GM19023 (cell line): ENCODE data around the gene ZBTB43.
"Not testable (repeated sequence)": the region's sequence is repeated elsewhere in the genome, so short reads cannot be mapped to it uniquely, and the experiment has no call there.

Experiments
- ATAC-seq: cut with Tn5 transposase; IDR thresholded peaks from one replicate; pipeline ENCODE4 v1.9.1; 2021; ENCODE audit warnings: mild to moderate bottlenecking, moderate library complexity; ENCODE audit not compliant: unreplicated experiment

ZBTB43 gene, protein sequence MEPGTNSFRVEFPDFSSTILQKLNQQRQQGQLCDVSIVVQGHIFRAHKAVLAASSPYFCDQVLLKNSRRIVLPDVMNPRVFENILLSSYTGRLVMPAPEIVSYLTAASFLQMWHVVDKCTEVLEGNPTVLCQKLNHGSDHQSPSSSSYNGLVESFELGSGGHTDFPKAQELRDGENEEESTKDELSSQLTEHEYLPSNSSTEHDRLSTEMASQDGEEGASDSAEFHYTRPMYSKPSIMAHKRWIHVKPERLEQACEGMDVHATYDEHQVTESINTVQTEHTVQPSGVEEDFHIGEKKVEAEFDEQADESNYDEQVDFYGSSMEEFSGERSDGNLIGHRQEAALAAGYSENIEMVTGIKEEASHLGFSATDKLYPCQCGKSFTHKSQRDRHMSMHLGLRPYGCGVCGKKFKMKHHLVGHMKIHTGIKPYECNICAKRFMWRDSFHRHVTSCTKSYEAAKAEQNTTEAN

DNA sequence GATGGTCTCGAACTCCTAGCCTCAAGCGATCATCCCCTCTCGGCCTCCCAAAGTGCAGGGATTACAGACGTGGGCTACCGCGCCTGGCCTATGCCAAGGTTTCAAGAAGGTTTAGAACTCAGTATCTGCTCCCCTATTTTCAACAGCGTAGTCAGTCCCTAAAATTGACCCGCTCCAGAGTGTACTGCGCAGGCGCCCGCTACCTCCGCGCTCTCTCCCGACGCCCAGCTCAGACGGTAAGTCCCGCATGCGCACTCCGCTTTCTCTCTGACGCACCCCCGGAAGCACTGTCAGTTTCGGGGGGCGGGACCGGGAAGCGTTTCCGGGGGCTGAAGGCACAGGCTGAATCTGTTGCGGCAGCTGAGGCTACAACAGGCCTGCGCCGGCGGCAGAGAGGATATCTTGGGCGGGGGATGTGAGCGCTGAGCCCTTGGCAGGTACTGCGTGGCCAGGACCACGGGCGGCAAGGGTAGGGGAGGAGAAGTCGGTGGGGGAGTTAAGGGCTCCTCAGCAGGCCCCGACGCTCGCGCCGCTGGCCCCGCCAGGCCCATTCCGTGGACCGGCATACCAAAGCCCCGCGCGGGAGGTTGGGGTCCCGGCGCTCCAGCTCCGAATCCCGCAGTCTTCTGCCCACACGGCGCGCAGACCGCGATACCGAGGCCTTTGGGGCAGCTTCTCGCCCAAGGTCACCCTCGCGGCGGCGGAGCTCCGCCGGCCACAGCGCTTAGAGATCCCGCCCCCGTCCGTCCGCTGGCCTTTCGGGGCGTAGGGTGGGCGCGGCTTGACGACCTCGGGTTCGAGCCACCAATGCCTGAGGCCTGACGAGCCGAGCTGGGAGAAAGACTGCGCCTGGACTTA lies at the start of gene ZBTB43:
Gene ZBTB43 (plus strand): TSS at position 345 of the 858 bp plus-strand sequence. CDS start 27,470 bp downstream, outside the sequence.
- peak; percentile 75 for ATAC-seq

DNA sequence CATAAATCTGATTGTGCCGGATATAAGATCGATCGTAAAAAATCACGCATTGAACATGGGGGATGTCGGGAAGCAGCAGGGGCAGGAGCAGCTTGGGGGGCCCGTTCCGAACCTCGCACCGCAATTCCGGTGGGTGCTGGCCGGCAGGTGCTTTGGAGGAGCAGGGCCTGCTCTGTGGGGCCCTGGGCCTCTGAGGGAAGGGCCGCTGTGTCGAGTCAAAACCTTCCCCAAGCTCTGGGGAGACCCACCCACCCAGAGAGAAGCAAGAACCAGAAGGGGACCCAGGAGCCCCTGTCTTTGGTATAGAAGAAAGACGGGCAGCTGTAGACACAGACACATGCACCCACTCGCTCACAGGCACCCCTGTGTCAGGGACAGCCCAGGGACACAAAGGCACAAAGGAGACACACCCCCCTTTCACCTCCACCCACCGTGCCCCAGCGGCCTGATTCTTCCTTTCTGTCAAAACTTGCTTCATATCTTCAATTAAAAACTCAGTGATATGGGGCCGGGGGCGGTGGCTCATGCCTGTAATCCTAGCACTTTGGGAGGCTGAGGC lies 49.4 kb upstream of the ZBTB43 start:
- no peak for ATAC-seq

DNA sequence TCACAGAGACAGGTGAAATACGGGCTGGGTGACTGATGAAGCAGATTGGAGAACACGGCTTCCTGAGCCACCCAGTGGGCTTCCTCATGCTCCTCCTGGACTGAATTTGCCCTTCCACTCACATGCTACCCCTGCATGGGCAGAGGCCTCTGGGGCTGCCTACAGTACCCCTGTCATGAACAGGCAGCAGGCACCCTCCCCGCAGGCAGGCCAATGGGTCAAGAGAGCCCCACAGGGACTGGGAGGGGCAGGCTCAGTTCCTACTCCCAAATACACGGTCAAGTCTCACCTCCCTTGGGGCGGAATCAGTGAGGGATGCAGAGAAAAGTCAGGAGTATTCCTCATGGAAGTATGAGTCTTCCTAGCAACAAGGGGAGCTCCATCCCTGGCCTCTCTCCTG lies 48.6 kb upstream of the ZBTB43 start:
- ATAC-seq = no peak

DNA sequence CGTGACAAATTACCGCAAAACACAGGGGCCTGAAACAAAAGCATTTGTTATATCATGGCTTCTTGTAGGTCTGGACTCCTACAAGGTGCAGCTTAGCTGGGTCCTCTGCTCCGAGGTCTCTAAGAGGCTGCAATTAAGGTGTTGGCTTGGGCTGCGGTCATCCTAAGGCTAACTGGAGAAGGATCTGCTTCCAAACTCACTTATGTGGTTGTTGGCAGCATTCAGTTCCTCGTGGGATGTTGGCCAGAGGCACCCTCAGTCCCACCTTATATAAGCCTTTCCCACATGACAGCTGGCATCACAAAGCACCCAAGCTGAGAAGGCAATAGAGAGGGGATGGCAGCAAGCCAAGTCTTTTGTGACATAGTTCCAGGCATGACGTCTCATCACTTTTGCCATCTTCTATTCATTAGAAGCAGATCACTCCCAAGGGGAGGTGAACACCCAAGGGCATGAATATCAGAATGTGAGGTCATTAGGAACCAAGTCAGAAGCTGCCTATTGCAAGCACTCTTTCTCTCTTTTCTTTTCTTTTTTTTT lies 47.9 kb upstream of the ZBTB43 start:
- ATAC-seq = no peak

DNA sequence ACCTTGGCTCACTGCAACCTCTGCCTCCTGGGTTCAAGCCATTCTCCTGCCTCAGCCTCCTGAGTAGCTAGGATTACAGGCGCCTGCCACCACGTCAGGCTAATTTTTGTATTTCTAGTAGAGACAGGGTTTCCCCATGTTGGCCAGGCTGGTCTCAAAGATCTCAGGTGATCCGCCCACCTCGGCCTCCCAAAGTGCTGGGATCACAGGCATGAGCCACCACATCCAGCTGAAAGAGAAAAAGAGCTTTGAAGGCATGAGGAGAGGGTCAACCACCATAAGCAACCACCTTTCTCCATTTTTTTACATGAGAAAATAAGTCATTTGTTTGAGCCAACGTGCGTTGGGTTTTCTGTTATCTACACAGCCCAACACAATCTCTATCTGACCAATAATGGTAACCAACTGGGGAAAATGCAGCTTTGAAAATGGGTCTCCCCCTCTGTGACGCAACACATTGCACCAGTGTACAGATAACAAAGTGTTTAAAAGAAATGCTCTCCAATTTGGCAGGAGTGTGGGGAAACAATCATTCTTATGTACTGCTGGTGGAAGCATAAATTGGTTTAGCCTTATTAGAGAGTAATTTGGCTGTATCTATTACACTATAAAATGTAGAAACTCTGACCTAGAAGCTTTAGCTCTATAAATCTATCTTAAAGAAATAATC lies 45.8 kb upstream of the ZBTB43 start:
- no peak for ATAC-seq

DNA sequence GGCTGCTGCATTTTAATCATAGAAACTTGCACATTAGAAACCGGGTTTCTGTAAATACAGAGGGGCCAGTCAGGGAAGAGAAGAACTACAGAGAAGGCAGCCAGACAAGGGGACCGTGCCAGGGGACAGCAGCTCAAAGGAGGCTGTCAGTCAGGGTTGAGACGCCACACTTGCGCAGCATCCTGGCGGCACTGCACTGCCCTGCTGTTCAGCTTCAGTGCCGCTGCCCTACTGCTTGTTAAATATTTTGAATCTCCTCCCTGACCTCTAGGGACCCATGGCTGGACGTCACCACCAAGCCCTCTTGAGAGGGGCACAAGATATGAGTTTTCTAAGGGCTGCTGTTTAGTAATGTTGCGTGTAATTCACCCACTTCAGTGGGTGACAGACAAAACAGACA lies 43.6 kb upstream of the ZBTB43 start:
- no peak for ATAC-seq

DNA sequence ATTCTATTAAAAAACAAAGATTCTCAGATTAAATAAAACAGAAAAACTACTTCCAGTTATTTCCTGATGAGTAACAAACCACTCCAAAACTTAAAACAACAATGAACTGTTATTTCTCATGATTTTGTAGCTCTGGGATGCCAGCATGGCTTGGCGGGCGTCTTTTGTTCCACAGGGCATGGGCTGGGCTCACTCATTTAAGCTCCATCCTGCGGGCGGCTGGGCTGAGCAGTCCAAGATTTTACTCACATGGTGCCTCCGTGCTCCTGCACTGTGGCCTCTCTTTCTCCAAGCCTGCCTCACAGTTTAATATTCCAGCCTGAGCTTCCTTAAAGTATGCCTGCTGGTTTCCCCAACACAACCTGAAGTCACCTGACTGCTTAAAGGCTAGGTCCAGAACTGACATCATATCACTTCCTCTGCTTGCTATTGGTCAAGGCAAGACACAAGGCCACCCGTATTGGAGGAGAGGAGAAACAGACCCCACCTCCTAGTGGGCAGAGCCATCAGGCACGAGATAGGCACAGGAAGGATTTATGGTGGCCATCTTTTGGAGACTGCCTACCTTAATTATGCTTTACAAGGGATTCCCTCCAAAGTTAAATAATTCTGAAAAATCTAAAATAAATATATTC lies 41.6 kb upstream of the ZBTB43 start:
- ATAC-seq = no peak

DNA sequence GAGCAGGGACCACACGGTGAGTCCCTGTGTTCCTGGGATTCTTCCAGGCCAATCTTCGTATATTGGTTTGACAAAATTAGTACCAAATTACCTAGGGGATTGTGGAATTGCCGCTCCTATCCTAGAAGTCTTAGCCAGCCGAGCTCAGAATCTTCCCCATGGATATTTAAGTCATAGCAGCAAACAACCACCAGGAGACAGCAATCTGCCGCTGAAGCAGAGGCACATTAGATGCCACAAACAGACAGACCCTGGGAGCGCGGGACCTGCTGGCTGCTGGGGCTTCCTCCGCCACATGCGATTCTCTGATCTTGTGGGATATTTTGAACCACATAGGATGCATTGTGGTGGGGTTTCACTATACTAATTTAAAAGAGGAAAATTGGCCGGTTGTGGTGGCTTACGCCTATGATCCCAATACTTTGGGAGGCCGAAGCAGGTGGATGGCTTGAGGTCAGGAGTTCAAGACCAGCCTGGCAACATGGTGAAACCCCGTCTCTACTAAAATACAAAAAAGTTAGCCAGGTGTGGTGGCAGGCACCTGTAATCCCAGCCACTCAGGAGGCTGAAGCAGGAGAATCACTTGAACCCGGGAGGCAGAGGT lies 31.7 kb upstream of the ZBTB43 start:
- no peak for ATAC-seq

DNA sequence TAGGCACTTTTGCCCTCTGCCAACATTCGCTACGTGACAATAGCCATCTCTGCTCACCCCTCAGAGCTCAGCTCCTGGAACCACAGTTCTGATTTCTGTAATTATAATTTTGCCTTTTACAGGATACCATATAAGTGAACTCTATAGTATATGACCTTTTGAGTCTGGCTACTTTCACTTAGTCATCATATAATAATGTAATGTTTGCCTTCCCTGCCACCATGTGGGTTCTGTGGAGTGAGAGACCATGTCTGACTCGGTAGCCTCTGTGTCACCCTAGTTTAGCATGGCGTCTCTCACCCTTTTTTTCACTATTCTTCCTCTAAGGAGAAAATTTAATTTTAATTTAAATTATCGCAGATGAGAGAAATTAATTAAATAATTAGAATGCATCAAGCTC lies 28.9 kb upstream of the ZBTB43 start:
- ATAC-seq = no peak

DNA sequence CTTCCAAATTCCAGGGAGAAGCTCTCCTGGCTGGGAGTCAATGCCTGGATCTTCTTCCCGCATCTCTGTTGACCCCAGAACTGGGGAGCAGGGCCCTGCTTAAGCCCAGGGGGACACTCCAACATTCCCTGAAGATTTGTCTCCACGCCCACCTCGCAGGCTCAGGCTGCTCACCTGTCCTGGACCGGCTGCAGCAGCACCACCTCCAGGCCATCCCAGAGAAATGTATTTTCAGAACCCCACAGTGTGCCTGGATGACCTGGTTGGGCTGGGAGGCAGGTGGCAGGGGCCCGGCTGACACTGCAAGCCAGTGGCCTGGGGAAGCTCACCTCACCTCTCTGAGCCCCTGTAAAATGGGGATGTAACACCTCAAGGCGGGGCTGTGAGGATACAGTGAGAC lies 27.1 kb upstream of the ZBTB43 start:
- ATAC-seq = no peak

DNA sequence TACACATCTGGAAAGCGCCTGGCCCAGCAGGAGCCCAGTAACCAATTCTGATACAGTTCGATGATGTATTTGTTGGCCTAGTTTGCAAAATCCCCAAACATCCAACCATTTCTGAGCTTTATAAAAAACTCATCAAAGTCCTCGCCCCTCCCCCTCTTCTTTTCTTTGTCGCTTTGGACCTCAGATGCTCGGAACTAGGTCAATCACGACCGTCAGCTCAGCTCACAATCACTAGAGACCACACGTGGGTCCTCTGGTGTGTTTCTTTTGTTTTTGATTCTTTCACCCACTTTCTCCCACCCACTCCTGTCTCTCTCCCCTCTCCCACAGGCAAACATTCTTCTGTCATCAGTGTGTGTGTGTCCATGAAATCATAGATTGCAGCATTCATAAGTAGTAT lies 26.7 kb upstream of the ZBTB43 start:
- no peak for ATAC-seq

DNA sequence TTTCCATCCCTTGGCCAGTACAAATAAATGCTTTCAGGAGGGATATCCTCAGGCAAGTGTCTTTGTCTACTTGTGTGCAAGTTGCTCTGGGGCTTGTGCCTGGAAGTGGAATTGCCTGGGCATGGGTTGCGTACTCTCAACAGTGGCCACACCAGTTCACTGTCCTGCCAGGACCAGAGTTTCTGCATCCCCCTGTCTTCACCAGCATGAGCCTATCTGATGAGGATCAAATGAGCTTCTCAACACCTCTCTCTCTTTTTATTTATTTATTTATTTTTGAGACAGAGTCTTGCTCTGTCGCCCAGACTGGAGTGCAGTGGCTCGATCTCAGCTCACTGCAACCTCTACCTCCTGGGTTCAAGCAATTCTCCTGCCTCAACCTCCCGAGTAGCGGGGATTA lies 26.1 kb upstream of the ZBTB43 start:
- ATAC-seq = not testable (repeated sequence)

DNA sequence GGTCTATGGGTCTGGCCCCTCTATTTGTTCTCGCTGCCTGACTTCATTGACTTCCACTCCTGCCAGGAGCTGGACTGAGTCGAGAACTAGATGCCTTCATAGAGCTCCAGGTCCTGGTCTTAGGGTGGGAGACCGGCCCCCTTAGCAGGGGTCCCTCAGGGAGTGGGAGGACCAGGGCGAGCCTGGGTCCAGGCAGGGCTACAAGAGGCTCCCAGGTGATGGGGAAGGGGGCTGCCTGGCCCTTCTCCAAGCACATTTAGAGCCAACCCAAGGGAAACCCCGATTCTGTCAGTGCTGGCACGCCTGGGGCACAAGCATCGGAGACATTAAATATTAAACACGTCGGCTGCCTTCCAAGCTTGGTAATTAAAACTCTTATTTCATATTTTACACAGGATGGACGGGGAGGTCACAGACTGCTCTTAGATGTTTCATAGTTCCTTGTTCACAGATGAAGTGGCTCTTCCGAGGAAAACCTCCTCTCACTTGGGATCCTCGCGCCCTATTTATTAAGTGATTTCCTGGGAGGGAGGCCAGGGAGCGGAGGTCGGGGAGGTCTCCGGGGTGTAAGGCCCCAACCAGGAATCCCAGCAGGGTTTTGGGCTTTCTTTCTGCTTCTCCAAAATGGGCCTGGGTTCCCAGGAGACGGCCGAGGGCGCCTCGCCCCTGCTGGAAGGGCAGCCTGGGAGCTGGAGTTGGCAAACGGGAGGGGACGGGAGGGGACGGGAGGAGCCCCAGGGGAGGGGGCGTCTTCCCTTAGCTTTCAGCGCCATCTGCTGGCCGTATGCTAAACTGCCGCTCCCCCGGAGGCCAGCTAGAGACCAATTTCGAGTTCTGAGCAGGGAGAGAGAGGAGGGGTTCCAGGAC lies 23.4 kb upstream of the ZBTB43 start:
- no peak for ATAC-seq

DNA sequence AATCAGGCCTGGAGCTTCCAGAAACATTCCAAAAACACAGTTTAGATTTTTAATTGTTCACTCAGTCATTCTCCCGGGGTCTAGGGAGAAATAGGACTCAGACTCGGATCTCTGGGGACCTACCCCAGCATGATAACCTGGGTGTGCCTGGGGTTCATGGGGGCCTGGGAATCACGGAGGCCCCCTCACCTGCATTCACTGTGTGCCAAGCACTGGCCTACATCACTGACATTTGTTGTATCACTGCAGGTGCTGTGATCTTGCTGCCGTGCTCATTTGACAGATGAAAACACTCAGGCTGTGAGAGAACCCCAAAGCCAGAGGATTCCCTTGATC lies 22.8 kb upstream of the ZBTB43 start:
- no peak for ATAC-seq

DNA sequence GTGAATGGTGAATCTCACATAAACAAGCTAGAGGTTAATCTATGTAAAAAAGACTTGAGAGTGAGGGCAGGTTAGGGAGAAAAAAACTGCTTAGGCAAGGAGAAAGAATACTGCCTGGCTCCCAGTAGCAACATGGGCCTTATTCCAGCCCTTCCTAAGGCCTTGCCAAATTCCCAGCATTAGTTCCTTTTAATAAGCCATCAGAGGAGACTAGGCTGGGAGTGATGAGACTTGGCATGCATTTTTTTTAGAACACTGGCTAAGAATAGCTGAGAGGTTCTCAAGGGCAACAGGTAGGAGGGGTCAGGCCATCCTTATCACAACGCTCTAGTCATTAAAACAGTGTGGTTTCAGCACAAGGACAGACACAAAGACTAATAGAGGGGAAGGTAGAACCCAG lies 20.9 kb upstream of the ZBTB43 start:
- no peak for ATAC-seq

DNA sequence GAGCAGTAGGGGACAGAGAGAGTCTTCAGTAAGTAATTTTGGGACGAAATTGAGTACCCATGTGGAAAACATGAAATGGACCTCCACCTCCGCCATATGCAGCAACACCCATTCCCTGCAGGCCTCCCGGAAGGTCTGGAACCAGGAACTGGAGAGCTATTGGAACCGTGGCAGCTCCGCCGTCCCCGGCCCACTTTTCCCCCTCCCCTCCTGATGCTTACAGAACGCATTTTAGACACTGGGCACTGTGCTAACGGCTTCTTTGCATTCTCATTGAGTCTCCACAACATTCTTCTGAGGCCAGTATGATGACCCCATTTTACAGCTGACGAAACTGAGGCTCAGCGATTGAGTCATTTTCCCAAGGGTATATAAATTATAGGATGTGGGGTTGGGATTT lies 20.4 kb upstream of the ZBTB43 start:
- ATAC-seq = no peak

DNA sequence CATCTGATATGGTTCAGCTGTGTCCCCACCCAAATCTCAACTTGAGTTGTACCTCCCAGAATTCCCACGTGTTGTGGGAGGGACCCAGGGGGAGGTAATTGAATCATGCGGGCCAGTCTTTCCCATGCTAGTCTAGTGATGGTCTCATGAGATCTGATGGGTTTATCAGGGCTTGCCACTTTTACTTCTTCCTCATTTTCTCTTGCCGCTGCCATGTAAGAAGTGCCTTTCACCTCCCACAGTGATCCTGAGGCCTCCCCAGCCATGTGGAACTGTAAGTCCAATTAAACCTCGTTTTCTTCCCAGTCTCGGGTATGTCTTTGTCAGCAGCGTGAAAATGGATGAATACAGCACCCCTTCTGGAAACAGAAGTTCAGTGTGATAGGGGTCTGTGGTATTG lies 20.0 kb upstream of the ZBTB43 start:
- ATAC-seq = not testable (repeated sequence)

DNA sequence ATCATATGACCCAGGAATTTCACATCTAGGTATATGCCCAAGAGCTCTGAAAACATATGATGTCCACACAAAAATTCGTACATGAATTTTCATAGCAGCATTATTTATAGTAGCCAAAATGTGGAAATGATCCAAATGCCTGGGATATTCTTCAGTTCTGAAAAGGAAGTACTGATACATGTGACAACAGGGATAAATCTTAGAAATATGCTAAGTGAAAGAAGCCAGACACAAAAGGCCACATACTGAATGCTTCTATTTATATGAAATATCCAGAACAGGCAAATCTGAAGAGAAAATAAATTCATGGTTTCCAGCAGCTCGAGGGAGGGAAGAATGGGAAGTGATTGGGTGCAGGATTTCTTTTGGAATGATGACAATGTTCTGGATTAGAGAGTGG lies 16.8 kb upstream of the ZBTB43 start:
- no peak for ATAC-seq
